Psoas muscle (tissue), 8 donors: ENCODE measurements around the gene KRT6C. TPM values are rescaled to one million over a fixed set of nuclear protein-coding genes. Genes with fewer than 3 reads are reported as not detected.

Source experiments
- ATAC-seq, 4 donors: fragments of 200-7000 bp; cut with Tn5 transposase; one replicate each; pipeline ENCODE4 v1.9.1; 2020; ENCODE audit warnings: moderate library complexity in 3 of 4, mild to moderate bottlenecking in 2 of 4
- DNase-seq, 2 donors: peaks; one replicate each; pipeline ENCODE4 v3.0.0-alpha.2; 2020
- H3K27ac ChIP-seq: fragments of 200-600 bp; one replicate; pipeline ENCODE4 v1.8.0; 2022
- H3K27me3 ChIP-seq, 3 donors: fragments of 200-600 bp in 1 of 3; one replicate each; pipeline versions ENCODE4 v1.6.1 to v1.8.0; 2013 to 2022; ENCODE audit warnings: low read length in 2 of 3, mild to moderate bottlenecking in 2 of 3, moderate library complexity in 1 of 3; ENCODE audit not compliant: insufficient read depth in 3 of 3
- H3K36me3 ChIP-seq, 2 donors: fragments of 200-600 bp in 1 of 2; one replicate each; pipeline versions ENCODE4 v1.6.1 to v1.8.0; 2013 to 2022; ENCODE audit warnings: low read depth in 1 of 2, mild to moderate bottlenecking in 1 of 2, moderate library complexity in 1 of 2; ENCODE audit not compliant: insufficient read depth in 1 of 2
- H3K4me1 ChIP-seq: fragments of 200-600 bp; one replicate; pipeline ENCODE4 v1.8.0; 2022
- H3K4me3 ChIP-seq: fragments of 200-600 bp; one replicate; pipeline ENCODE4 v1.8.0; 2022; ENCODE audit warnings: mild to moderate bottlenecking
- H3K9me3 ChIP-seq: fragments of 200-600 bp; one replicate; pipeline ENCODE4 v1.8.0; 2022
- CTCF ChIP-seq: fragments of 200-600 bp; IDR thresholded peaks from one replicate; pipeline ENCODE4 v1.8.0; 2022; ENCODE audit warnings: antibody characterized with exemption
- WGBS, 3 donors: extraction: QIAGEN DNeasy Blood & Tissue Kit; methylation state at CpG; one replicate each; pipeline versions ENCODE4 v1.1.6 to v1.1.7; 2013; 5-methylcytosine and 5-hydroxymethylcytosine counted together
- intact Hi-C, 2 donors: fragments of 100-400 bp; cut with DNase I; formaldehyde crosslinking; loops; one replicate each; pipeline versions ENCODE4 v1.11.0 to v1.14.2; 2022
- polyA plus RNA-seq, 3 donors: library from polyadenylated mRNA; stranded (reverse); fragments of 200-250 nt; gene quantifications; one replicate each; pipeline ENCODE4 v1.2.3, GENCODE V29; 2013
- total RNA-seq, 4 donors: library from RNA; stranded (reverse); fragmentation: NEBNext Ultra II Directional in 2 of 4; extraction: Animal tissue kit (Norgen Biotek cat#: 25700) in 2 of 4; gene quantifications; one replicate each; pipeline versions ENCODE4 v1.2.1 to v1.2.4, GENCODE V29; 2021 to 2023
- donor health status: healthy with polysubstance abuse.
- donor health status: DM: no; HTN: no; CAD: no; lungs with moderate emphysema.
- donor health status: Bipolar disorder and iron deficiency.
- donor health status: healthy.
- donor health status: DM: yes; HTN: yes; CAD: no.
- donor health status: DM: no; HTN: no; CAD: no.
- donor health status: DM: no; HTN: no; CAD: no.
- donor health status: DM: yes; HTN: yes; CAD: no.

KRT6C gene
- total and polyA plus RNA-seq, 7 donors: 0.04 to 0.24 (median 0.21) TPM; not detected in 4

DNA sequence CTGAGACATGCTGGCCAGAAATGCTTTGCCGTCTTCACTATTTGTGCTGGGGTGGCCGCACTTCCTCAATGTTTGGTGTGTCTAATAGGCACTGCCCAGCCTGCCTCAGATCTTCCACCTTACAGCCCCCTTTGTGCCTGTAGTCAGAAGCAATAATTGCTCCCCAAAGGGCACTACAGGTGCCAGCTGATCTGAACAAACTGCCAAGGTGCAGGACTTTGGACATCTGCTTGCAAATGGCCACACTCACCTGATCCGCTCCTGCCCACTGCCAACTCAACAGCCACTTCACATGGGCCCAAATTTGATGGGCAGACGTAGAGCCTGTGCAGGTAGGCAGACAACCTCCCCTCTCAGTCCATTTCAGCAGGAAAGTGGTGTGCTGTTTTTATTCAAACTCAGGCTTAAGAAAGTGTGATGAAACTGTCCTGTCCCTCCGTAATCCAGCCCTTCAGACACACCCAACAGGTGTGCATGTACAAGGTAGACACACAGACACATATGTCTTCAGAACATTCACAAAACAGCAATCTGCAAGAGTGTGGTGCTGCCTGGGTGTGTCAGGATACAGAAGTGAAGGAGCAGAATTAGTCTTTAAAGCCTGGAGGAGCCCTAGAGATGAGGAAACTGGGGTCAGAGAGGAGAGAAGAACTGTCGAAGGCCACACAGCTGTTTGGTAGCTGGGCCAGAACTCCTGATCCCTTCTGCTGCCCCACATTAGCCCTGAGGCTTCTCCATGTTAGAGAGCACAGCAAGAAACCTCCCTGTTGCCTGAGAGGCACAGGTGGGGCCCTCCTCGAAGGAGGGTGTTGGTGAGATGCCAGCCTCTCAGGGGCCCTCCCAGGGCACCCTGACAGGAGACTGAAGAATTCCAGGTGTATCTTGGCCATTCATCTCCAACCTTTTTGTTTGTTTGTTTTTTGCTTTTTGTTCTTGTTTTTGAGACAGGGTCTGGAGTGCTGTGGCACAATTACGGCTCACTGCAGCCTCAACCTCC, 35.0 kb downstream of the KRT6C start:
- no peak for DNase-seq
- intact Hi-C loops: no loop called here
- TF ChIP-seq CTCF: no peak
- no peak overlapping the region for H3K4me3 ChIP-seq
- 79 to 83% (median 80%) methylated on average over 8 of the region's 8 CpGs for WGBS, 3 donors
- no peak overlapping the region for H3K27ac ChIP-seq
- H3K9me3 ChIP-seq: no peaks in the 10 kb centered on the region
- ATAC-seq: no peak
- H3K27me3 ChIP-seq: peaks cover 0 to 36% (median 0%) of the 10 kb centered on the region in 3 donors
- H3K36me3 ChIP-seq: no peaks in the 10 kb centered on the region
- no peaks in the 10 kb centered on the region for H3K4me1 ChIP-seq

GRCh38 chr12:52437508-52437907, 36.1 kb downstream of the KRT6C start:
- H3K4me3 ChIP-seq: no peak overlapping the region
- ATAC-seq (no peak), DNase-seq (no peak)
- no peaks in the 10 kb centered on the region for H3K9me3 ChIP-seq
- H3K27ac ChIP-seq: no peak overlapping the region
- no peaks in the 10 kb centered on the region for H3K36me3 ChIP-seq
- peaks cover 0 to 41% (median 0%) of the 10 kb centered on the region in 3 donors for H3K27me3 ChIP-seq
- intact Hi-C loops: no loop called here
- 66 to 68% (median 67%) methylated on average over 9 of the region's 9 CpGs for WGBS, 3 donors
- no peaks in the 10 kb centered on the region for H3K4me1 ChIP-seq
- no peak for TF ChIP-seq CTCF

GRCh38 chr12:52436828-52437474, 36.7 kb downstream of the KRT6C start:
- Histone ChIP-seq H3K9me3 (no peaks in the 10 kb centered on the region), H3K36me3 (no peaks in the 10 kb centered on the region), H3K27me3 (peaks cover 0 to 35% (median 0%) of the 10 kb centered on the region in 3 donors), H3K4me1 (no peaks in the 10 kb centered on the region), H3K4me3 (no peak overlapping the region), H3K27ac (no peak overlapping the region)
- DNase-seq (no peak), ATAC-seq (no peak)
- TF ChIP-seq CTCF: no peak
- WGBS, 3 donors: 71 to 79% (median 74%) methylated on average over 9 of the region's 9 CpGs
- intact Hi-C loops: no loop called here

GRCh38 chr12:52436000-52436827, 37.4 kb downstream of the KRT6C start:
- DNase-seq: no peak
- intact Hi-C loops: no loop called here
- 39 to 50% (median 39%) methylated on average over 9 of the region's 9 CpGs for WGBS, 3 donors
- no peaks in the 10 kb centered on the region for H3K9me3 ChIP-seq
- TF ChIP-seq CTCF: no peak
- H3K4me1 ChIP-seq: no peaks in the 10 kb centered on the region
- peaks cover 0 to 30% (median 0%) of the 10 kb centered on the region in 3 donors for H3K27me3 ChIP-seq
- ATAC-seq: no peak
- H3K36me3 ChIP-seq: no peaks in the 10 kb centered on the region
- no peak overlapping the region for H3K4me3 ChIP-seq
- no peak overlapping the region for H3K27ac ChIP-seq
